WTC11 (cell line): ENCODE measurements around the gene PFDN1. TPM values are rescaled to one million over a fixed set of nuclear protein-coding genes. Genes with fewer than 3 reads are reported as not detected.

Source experiments
- ATAC-seq: fragments of 200-7000 bp; cut with Tn5 transposase; 2 replicates; pipeline ENCODE4 v1.10.0; 2021; ENCODE audit warnings: mild to moderate bottlenecking, moderate library complexity
- CTCF ChIA-PET: fragments of 300-600 bp; sonication (Branson Sonifier 250); formaldehyde crosslinking; loops from one replicate; lab custom pipeline; 2021; ENCODE audit warnings: antibody characterized with exemption; lab: Charles Lee
- POLR2A ChIA-PET: fragments of 350-600 bp; sonication (Branson Sonifier 250); formaldehyde crosslinking; loops from one replicate; lab custom pipeline; 2021; ENCODE audit warnings: antibody characterized with exemption; lab: Charles Lee
- DNase-seq: peaks from one replicate; pipeline ENCODE4 v3.0.0; 2021; ENCODE audit warnings: low spot score
- H3K27ac Mint-ChIP-seq: 2 replicates; pipeline ENCODE4 v1.8.0; 2021; ENCODE audit warnings: mixed read lengths
- H3K27me3 Mint-ChIP-seq: 2 replicates; pipeline ENCODE4 v1.8.0; 2021; ENCODE audit warnings: low read depth, mild to moderate bottlenecking, moderate library complexity, mixed read lengths
- H3K36me3 Mint-ChIP-seq: 2 replicates; pipeline ENCODE4 v1.8.0; 2021; ENCODE audit warnings: mixed read lengths
- H3K4me1 Mint-ChIP-seq: 2 replicates; pipeline ENCODE4 v1.8.0; 2022; ENCODE audit warnings: mixed read lengths
- H3K4me3 Mint-ChIP-seq: 2 replicates; pipeline ENCODE4 v1.8.0; 2021; ENCODE audit warnings: mild to moderate bottlenecking, moderate library complexity, mixed read lengths
- H3K9me3 Mint-ChIP-seq: 2 replicates; pipeline ENCODE4 v1.8.0; 2021; ENCODE audit warnings: mixed read lengths
- EMX1 ChIP-seq: fragments of 250-450 bp; sonication (Bioruptor Pico); IDR thresholded peaks from 2 replicates; pipeline ENCODE4 v1.8.0; 2021; ENCODE audit warnings: mild to moderate bottlenecking
- FOXJ3 ChIP-seq: sonication (generic); formaldehyde crosslinking; IDR thresholded peaks from 2 replicates; pipeline ENCODE4 v1.9.0; 2021; ENCODE audit warnings: missing genetic modification reagents, mild to moderate bottlenecking, borderline replicate concordance
- HMGA2 ChIP-seq: fragments of 250-450 bp; sonication (Bioruptor Pico); IDR thresholded peaks from 2 replicates; pipeline ENCODE4 v1.4.0; 2021; ENCODE audit warnings: mild to moderate bottlenecking, moderate library complexity
- SMAD3 ChIP-seq: sonication (generic); formaldehyde crosslinking; IDR thresholded peaks from 2 replicates; pipeline ENCODE4 v1.8.0; 2022; ENCODE audit warnings: missing genetic modification reagents, mild to moderate bottlenecking, borderline replicate concordance
- ZNF671 ChIP-seq: fragments of 250-450 bp; sonication (Bioruptor Pico); IDR thresholded peaks from 2 replicates; pipeline ENCODE4 v1.8.0; 2021; ENCODE audit warnings: mild to moderate bottlenecking
- total RNA-seq: library from RNA; stranded (reverse); gene quantifications from 3 replicates; pipeline ENCODE4 v1.2.3, GENCODE V29; 2021
- TF ChIP-seq, protein P1 (sequence below): sonication (generic); formaldehyde crosslinking; IDR thresholded peaks from 2 replicates; pipeline ENCODE4 v1.8.0; 2023; ENCODE audit warnings: mild to moderate bottlenecking, missing genetic modification reagents
- TF ChIP-seq, protein P2 (sequence below): fragments of 200-600 bp; IDR thresholded peaks from 2 replicates; pipeline ENCODE4 v1.8.0; 2022; ENCODE audit warnings: antibody characterized with exemption
- TF ChIP-seq, protein P3 (sequence below): sonication (generic); formaldehyde crosslinking; IDR thresholded peaks from 2 replicates; pipeline ENCODE4 v1.8.1; 2022; ENCODE audit warnings: mild to moderate bottlenecking, moderate library complexity, missing genetic modification reagents
- TF ChIP-seq, protein P4 (sequence below): sonication (generic); formaldehyde crosslinking; IDR thresholded peaks from 2 replicates; pipeline ENCODE4 v1.8.0; 2022; ENCODE audit warnings: missing genetic modification reagents
- TF ChIP-seq, protein P5 (sequence below): sonication (generic); formaldehyde crosslinking; IDR thresholded peaks from 2 replicates; pipeline ENCODE4 v1.8.1; 2023; ENCODE audit warnings: mild to moderate bottlenecking, missing genetic modification reagents, moderate library complexity
- TF ChIP-seq, protein P6 (sequence below): sonication (generic); formaldehyde crosslinking; IDR thresholded peaks from 2 replicates; pipeline ENCODE4 v1.8.0; 2022; ENCODE audit warnings: mild to moderate bottlenecking, missing genetic modification reagents
- TF ChIP-seq, protein P7 (sequence below): fragments of 250-450 bp; sonication (Bioruptor Pico); IDR thresholded peaks from 2 replicates; pipeline ENCODE4 v1.9.0; 2021; ENCODE audit warnings: mild to moderate bottlenecking
- TF ChIP-seq, protein P8 (sequence below): sonication (generic); formaldehyde crosslinking; IDR thresholded peaks from 2 replicates; pipeline ENCODE4 v1.8.0; 2023; ENCODE audit warnings: missing genetic modification reagents, mild to moderate bottlenecking, borderline replicate concordance

Gene PFDN1
- total RNA-seq, 1 experiment from 2014 or later: 44.1 TPM

DNA sequence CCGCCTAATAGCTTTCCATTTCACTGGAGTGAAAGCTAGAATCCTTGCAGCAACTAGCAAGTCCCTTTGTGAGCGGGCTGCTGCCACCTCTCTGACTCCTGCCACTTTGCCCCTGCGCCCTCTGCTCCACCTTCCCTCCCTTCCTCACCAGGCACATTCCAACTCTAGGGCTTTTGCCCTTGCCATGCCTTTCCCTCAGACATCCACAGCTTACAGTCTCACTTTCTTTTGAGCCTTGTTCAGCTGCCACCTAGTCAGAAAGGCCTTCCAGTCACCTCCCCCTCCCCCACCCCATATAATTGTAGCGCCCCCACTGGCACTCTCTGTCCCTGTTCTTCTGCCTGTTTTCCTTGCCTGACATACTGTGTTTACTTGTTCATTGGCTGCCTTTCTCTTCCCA lies 96.9 kb downstream of the PFDN1 start:
- ChIA-PET POLR2A (no interaction called here), CTCF (interaction anchor here (0.5 to 2.6 kb wide), 43 partner anchors 9 to 1887 kb away, joined by 3 to 50 read pairs (median 5); partner anchors contain the start of genes CYSTM1, EIF4EBP3, HBEGF and NRG2)
- ATAC-seq (peak; percentile 92), DNase-seq (peak; percentile 15)
- Mint-ChIP-seq H3K4me1 (peaks cover 12% of the 10 kb centered on the region), H3K36me3 (no peaks in the 10 kb centered on the region), H3K27ac (0 out of 2 replicates have a peak overlapping the region, but pooled peaks have one; percentile 30), H3K9me3 (peaks cover 4% of the 10 kb centered on the region; the same call in 1 of the 2 replicates), H3K4me3 (no peak overlapping the region), H3K27me3 (no peaks in the 10 kb centered on the region)
- TF ChIP-seq, protein P1, sequence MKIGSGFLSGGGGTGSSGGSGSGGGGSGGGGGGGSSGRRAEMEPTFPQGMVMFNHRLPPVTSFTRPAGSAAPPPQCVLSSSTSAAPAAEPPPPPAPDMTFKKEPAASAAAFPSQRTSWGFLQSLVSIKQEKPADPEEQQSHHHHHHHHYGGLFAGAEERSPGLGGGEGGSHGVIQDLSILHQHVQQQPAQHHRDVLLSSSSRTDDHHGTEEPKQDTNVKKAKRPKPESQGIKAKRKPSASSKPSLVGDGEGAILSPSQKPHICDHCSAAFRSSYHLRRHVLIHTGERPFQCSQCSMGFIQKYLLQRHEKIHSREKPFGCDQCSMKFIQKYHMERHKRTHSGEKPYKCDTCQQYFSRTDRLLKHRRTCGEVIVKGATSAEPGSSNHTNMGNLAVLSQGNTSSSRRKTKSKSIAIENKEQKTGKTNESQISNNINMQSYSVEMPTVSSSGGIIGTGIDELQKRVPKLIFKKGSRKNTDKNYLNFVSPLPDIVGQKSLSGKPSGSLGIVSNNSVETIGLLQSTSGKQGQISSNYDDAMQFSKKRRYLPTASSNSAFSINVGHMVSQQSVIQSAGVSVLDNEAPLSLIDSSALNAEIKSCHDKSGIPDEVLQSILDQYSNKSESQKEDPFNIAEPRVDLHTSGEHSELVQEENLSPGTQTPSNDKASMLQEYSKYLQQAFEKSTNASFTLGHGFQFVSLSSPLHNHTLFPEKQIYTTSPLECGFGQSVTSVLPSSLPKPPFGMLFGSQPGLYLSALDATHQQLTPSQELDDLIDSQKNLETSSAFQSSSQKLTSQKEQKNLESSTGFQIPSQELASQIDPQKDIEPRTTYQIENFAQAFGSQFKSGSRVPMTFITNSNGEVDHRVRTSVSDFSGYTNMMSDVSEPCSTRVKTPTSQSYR: peak; percentile 15; the same call in 1 of the 2 replicates
- TF ChIP-seq, protein P2, sequence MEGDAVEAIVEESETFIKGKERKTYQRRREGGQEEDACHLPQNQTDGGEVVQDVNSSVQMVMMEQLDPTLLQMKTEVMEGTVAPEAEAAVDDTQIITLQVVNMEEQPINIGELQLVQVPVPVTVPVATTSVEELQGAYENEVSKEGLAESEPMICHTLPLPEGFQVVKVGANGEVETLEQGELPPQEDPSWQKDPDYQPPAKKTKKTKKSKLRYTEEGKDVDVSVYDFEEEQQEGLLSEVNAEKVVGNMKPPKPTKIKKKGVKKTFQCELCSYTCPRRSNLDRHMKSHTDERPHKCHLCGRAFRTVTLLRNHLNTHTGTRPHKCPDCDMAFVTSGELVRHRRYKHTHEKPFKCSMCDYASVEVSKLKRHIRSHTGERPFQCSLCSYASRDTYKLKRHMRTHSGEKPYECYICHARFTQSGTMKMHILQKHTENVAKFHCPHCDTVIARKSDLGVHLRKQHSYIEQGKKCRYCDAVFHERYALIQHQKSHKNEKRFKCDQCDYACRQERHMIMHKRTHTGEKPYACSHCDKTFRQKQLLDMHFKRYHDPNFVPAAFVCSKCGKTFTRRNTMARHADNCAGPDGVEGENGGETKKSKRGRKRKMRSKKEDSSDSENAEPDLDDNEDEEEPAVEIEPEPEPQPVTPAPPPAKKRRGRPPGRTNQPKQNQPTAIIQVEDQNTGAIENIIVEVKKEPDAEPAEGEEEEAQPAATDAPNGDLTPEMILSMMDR: peak; percentile 27; the same call in 1 of the 2 replicates
- TF ChIP-seq, protein P3, sequence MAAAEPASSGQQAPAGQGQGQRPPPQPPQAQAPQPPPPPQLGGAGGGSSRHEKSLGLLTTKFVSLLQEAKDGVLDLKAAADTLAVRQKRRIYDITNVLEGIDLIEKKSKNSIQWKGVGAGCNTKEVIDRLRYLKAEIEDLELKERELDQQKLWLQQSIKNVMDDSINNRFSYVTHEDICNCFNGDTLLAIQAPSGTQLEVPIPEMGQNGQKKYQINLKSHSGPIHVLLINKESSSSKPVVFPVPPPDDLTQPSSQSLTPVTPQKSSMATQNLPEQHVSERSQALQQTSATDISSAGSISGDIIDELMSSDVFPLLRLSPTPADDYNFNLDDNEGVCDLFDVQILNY (CRISPR knock-in tag): no peak
- TF ChIP-seq, protein P4, sequence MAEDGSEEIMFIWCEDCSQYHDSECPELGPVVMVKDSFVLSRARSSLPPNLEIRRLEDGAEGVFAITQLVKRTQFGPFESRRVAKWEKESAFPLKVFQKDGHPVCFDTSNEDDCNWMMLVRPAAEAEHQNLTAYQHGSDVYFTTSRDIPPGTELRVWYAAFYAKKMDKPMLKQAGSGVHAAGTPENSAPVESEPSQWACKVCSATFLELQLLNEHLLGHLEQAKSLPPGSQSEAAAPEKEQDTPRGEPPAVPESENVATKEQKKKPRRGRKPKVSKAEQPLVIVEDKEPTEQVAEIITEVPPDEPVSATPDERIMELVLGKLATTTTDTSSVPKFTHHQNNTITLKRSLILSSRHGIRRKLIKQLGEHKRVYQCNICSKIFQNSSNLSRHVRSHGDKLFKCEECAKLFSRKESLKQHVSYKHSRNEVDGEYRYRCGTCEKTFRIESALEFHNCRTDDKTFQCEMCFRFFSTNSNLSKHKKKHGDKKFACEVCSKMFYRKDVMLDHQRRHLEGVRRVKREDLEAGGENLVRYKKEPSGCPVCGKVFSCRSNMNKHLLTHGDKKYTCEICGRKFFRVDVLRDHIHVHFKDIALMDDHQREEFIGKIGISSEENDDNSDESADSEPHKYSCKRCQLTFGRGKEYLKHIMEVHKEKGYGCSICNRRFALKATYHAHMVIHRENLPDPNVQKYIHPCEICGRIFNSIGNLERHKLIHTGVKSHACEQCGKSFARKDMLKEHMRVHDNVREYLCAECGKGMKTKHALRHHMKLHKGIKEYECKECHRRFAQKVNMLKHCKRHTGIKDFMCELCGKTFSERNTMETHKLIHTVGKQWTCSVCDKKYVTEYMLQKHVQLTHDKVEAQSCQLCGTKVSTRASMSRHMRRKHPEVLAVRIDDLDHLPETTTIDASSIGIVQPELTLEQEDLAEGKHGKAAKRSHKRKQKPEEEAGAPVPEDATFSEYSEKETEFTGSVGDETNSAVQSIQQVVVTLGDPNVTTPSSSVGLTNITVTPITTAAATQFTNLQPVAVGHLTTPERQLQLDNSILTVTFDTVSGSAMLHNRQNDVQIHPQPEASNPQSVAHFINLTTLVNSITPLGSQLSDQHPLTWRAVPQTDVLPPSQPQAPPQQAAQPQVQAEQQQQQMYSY (CRISPR knock-in tag): no peak
- TF ChIP-seq HMGA2 (CRISPR knock-in tag): no peak
- TF ChIP-seq SMAD3 (CRISPR knock-in tag): no peak

DNA sequence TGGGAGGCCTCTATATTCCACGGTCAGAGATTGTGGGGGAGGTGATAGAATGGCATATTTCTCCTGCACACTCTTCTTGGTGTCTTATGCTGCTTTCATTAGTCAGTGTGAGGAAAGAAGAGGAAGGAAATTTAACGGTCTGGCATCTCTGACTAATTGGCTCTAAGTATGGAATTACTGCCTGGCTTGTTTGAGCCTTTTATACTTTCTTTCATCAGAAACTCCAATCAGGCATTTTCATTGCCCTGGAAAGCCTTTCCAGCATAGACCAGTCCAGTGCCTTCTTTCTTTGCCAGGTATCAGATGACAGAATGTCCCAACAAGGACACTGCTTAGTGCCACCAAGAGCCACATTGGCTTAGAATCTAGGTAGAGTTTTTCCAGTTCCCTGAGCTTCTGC lies 97.7 kb downstream of the PFDN1 start:
- ATAC-seq: no peak
- Mint-ChIP-seq H3K4me1 (peaks cover 12% of the 10 kb centered on the region), H3K27me3 (no peaks in the 10 kb centered on the region)

More for the DNA sequence above, 97.7 kb downstream of the PFDN1 start:
- Mint-ChIP-seq H3K27ac (no peak overlapping the region), H3K36me3 (no peaks in the 10 kb centered on the region), H3K9me3 (peaks cover 4% of the 10 kb centered on the region; the same call in 1 of the 2 replicates)
- DNase-seq: no peak
- TF ChIP-seq ZNF671 (CRISPR knock-in tag): no peak
- no peak for TF ChIP-seq EMX1
- TF ChIP-seq, protein P5, sequence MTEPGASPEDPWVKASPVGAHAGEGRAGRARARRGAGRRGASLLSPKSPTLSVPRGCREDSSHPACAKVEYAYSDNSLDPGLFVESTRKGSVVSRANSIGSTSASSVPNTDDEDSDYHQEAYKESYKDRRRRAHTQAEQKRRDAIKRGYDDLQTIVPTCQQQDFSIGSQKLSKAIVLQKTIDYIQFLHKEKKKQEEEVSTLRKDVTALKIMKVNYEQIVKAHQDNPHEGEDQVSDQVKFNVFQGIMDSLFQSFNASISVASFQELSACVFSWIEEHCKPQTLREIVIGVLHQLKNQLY: no peak
- TF ChIP-seq, protein P6, sequence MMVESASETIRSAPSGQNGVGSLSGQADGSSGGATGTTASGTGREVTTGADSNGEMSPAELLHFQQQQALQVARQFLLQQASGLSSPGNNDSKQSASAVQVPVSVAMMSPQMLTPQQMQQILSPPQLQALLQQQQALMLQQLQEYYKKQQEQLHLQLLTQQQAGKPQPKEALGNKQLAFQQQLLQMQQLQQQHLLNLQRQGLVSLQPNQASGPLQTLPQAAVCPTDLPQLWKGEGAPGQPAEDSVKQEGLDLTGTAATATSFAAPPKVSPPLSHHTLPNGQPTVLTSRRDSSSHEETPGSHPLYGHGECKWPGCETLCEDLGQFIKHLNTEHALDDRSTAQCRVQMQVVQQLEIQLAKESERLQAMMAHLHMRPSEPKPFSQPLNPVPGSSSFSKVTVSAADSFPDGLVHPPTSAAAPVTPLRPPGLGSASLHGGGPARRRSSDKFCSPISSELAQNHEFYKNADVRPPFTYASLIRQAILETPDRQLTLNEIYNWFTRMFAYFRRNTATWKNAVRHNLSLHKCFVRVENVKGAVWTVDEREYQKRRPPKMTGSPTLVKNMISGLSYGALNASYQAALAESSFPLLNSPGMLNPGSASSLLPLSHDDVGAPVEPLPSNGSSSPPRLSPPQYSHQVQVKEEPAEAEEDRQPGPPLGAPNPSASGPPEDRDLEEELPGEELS (CRISPR knock-in tag): no peak
- no peak for TF ChIP-seq FOXJ3
- TF ChIP-seq, protein P7, sequence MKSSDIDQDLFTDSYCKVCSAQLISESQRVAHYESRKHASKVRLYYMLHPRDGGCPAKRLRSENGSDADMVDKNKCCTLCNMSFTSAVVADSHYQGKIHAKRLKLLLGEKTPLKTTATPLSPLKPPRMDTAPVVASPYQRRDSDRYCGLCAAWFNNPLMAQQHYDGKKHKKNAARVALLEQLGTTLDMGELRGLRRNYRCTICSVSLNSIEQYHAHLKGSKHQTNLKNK: no peak
- TF ChIP-seq, protein P8, sequence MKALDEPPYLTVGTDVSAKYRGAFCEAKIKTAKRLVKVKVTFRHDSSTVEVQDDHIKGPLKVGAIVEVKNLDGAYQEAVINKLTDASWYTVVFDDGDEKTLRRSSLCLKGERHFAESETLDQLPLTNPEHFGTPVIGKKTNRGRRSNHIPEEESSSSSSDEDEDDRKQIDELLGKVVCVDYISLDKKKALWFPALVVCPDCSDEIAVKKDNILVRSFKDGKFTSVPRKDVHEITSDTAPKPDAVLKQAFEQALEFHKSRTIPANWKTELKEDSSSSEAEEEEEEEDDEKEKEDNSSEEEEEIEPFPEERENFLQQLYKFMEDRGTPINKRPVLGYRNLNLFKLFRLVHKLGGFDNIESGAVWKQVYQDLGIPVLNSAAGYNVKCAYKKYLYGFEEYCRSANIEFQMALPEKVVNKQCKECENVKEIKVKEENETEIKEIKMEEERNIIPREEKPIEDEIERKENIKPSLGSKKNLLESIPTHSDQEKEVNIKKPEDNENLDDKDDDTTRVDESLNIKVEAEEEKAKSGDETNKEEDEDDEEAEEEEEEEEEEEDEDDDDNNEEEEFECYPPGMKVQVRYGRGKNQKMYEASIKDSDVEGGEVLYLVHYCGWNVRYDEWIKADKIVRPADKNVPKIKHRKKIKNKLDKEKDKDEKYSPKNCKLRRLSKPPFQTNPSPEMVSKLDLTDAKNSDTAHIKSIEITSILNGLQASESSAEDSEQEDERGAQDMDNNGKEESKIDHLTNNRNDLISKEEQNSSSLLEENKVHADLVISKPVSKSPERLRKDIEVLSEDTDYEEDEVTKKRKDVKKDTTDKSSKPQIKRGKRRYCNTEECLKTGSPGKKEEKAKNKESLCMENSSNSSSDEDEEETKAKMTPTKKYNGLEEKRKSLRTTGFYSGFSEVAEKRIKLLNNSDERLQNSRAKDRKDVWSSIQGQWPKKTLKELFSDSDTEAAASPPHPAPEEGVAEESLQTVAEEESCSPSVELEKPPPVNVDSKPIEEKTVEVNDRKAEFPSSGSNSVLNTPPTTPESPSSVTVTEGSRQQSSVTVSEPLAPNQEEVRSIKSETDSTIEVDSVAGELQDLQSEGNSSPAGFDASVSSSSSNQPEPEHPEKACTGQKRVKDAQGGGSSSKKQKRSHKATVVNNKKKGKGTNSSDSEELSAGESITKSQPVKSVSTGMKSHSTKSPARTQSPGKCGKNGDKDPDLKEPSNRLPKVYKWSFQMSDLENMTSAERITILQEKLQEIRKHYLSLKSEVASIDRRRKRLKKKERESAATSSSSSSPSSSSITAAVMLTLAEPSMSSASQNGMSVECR (CRISPR knock-in tag): no peak
- TF ChIP-seq, all 79 proteins: peak for 0
- H3K4me3 Mint-ChIP-seq: no peak overlapping the region
- POLR2A ChIA-PET: no interaction called here
- CTCF ChIA-PET: interaction anchor here (0.8 to 2.6 kb wide), 28 partner anchors 9 to 430 kb away, joined by 3 to 50 read pairs (median 6); partner anchors contain the start of genes CYSTM1, HBEGF and NRG2
